ENCODE measurements around the gene MYO19.

GRCh38 chr17:36525888-36526287 is 8.8 kb downstream of the MYO19 start:
- TF ChIP-seq CTCF (IDR thresholded peaks at IDR 0.05) (no peak), POLR2A (IDR thresholded peaks at IDR 0.05) (no peak)

All from stomach (tissue), 4 donors.